ENCODE measurements around the gene GPR146. TPM values are rescaled to one million over a fixed set of nuclear protein-coding genes. Genes with fewer than 3 reads are reported as not detected.

GPR146 gene
- total RNA-seq, 2 experiments from 2014 or later: 13.3 to 13.8 TPM

DNA sequence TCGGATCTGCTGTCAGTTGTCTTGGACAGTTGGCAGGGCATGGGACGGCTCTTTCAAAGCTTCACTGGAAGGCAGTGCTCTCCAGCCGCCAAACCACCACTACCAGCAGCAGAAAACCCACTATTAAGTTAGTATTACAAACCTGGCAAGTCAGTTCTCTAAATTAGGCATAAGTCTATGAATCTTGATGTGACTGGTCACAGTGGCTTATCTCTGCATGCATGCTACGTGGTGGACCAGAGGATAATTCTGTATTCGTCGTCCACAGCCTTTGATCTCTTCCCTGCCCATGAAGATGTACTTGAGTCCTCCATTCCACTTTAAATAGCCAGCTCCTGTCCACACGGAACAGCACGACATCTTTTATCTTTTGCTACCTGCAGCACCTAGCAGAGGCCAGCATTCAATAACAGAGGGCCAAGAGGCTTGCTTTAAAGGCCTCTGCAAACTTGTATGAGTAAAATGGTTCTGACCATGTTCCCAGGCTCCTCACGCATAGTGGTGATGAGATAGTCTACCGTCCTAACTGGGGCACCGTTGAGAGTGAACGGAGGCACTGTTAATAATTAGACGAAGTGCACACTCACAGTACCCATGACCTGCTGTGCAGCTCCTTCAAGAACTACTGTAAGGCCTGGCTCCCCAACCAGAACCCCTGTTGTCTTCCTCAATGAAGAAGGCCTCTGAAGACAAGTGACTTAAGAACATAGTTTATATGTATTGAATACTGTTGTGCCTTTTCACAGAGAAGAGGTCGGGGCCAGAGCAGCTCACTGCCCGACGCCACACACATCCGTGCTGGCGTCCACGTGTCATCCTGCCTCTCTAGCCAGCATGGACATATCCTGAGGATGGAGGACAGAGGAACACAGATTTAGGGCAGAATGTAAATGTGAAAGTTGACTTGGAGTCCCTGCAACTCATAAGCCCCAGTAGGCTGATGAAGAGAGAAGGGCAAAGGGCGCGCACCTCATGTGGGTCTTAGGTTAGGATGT is 1.0 kb downstream of the GPR146 start:
- no peaks in the 10 kb centered on the region for H3K9me3 Mint-ChIP-seq
- POLR2A ChIA-PET: no interaction called here
- no peaks in the 10 kb centered on the region for H3K27me3 Mint-ChIP-seq
- H3K27ac Mint-ChIP-seq: peak overlapping the region; percentile 70
- CTCF ChIA-PET: interaction anchor here (1.2 to 3.8 kb wide), 6 partner anchors 13 to 130 kb away, joined by 3 to 21 read pairs (median 6); no protein-coding TSS in a partner anchor
- DNase-seq: no peak
- peak overlapping the region; percentile 81 for H3K4me3 Mint-ChIP-seq
- peaks cover 81% of the 10 kb centered on the region for H3K4me1 Mint-ChIP-seq
- H3K36me3 Mint-ChIP-seq (ENCODE audit: low read depth): peaks cover 3% of the 10 kb centered on the region

DNA sequence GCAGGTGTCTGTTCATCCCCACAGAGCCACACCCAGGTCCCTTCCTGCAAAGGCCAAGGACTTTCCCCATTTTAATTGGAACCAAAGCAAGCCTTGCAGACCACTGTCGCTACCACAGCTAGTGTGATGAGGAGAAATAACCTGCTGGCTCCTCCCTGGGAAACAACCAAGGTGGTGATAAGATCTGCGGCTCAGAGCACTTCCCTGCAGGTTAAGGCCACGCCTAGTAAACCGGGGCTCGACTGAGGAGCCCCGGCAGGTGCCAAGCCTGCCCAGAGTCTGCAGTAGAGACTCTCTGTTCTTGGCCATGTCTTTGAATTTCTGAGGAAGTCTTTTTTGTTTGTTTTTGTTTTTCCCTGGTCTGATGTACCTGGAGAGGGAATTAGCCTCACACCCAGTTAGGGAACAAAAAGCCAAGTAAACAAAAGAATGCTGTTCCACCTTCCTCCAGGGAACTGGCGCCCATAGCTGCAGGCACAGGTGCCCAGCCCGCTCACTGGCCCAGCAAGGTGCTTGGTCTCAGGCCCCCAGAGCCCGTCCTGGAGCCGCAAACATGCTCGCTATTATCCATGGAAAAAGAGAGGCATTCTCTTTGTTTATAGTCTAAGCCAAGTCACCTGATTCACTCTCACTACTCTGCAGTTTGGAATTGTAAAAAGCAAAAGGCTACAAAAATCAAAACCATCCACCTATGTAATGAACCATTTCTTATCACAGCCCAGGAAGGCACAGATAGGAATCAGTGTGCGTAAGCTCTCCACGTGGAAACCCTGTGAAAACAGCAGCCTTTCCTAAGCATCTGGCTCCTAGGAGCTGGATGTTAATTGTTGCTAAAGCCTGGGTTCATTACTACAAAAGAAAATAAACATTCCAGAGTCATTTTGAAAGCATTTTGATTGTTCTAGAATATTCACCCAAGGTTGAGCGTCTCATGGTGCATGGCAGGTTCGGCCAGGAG is 2.7 kb downstream of the GPR146 start:
- Mint-ChIP-seq H3K4me1 (peaks cover 76% of the 10 kb centered on the region), H3K4me3 (peak overlapping the region; percentile 81), H3K27me3 (no peaks in the 10 kb centered on the region), H3K9me3 (no peaks in the 10 kb centered on the region), H3K27ac (peak overlapping the region; percentile 25), H3K36me3 (ENCODE audit: low read depth) (peaks cover 3% of the 10 kb centered on the region)
- DNase-seq: peak; percentile 68
- ChIA-PET CTCF (interaction anchor here (2.2 to 3.8 kb wide), 2 partner anchors 19 to 54 kb away, joined by 6 to 21 read pairs; no protein-coding TSS in a partner anchor), POLR2A (no interaction called here)

DNA sequence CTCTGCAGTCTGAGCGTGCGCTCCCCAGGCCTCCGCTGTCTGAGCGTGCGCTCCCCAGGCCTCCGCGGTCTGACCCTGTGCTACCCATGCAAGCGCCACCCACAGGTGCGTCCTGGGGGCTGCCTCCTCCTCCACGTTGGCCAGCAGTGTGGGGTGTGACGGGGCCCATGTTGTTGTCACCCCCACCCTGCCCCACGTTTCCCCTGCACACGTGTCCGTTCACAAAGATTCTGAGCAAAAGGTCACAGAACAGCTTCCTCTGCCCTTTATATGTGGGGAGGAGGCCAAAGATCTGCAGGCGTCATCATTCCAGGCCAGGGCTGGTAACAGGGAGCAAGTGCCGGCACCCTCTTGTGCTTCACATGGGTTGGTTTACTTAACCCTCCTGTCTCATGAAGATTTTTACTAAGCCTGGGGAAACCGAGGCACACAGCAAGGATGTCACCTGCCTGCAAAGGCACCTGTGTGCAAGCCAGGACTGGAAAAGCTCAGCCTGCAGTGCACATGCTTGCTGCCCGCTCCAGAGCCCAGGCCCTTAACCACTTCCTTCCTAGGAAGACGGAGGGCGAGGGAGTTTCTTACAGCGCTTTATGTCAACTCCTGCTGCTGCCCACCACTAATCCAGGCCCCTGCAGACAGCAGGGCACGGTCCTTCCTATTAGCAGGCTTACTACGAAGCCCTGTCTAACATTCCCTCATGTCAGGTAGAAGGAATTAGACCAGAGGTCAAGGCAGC is 4.8 kb downstream of the GPR146 start:
- H3K27ac Mint-ChIP-seq: peak overlapping the region; percentile 86
- H3K4me3 Mint-ChIP-seq: peak overlapping the region; percentile 36
- no peaks in the 10 kb centered on the region for H3K9me3 Mint-ChIP-seq
- ChIA-PET CTCF (interaction anchor here (1.6 to 3.4 kb wide), 2 partner anchors 9 to 56 kb away, joined by 5 to 17 read pairs; no protein-coding TSS in a partner anchor), POLR2A (no interaction called here)
- peak; percentile 21 for DNase-seq
- no peaks in the 10 kb centered on the region for H3K27me3 Mint-ChIP-seq
- H3K4me1 Mint-ChIP-seq: peaks cover 65% of the 10 kb centered on the region
- peaks cover 4% of the 10 kb centered on the region for H3K36me3 Mint-ChIP-seq (ENCODE audit: low read depth)

- Mint-ChIP-seq H3K4me3 (no peak overlapping the region), H3K9me3 (no peaks in the 10 kb centered on the region), H3K27me3 (no peaks in the 10 kb centered on the region), H3K27ac (peak overlapping the region; percentile 86), H3K4me1 (peaks cover 70% of the 10 kb centered on the region), H3K36me3 (ENCODE audit: low read depth) (peaks cover 5% of the 10 kb centered on the region)
- no peak for DNase-seq
- ChIA-PET POLR2A (no interaction called here), CTCF (interaction anchor here (1.0 to 3.4 kb wide), 3 partner anchors 9 to 56 kb away, joined by 5 to 17 read pairs (median 7); no protein-coding TSS in a partner anchor)
These were observed 5.5 kb downstream of the GPR146 start for GRCh38 chr7:1049801-1050200.

GRCh38 chr7:1050254-1050906 is 6.0 kb downstream of the GPR146 start:
- Mint-ChIP-seq H3K27me3 (no peaks in the 10 kb centered on the region), H3K36me3 (ENCODE audit: low read depth) (peaks cover 7% of the 10 kb centered on the region), H3K4me1 (peaks cover 70% of the 10 kb centered on the region), H3K27ac (no peak overlapping the region), H3K4me3 (no peak overlapping the region), H3K9me3 (no peaks in the 10 kb centered on the region)
- no peak for DNase-seq
- ChIA-PET POLR2A (no interaction called here), CTCF (interaction anchor here (0.9 to 3.4 kb wide), 4 partner anchors 8 to 57 kb away, joined by 3 to 17 read pairs (median 6); partner anchors contain the start of gene GPER1)

GRCh38 chr7:1050956-1051690 is 6.8 kb downstream of the GPR146 start:
- H3K9me3 Mint-ChIP-seq: no peaks in the 10 kb centered on the region
- CTCF ChIA-PET: interaction anchor here (0.9 to 3.4 kb wide), 4 partner anchors 9 to 57 kb away, joined by 3 to 17 read pairs (median 5); partner anchors contain the start of gene GPER1
- peaks cover 67% of the 10 kb centered on the region for H3K4me1 Mint-ChIP-seq
- no peak overlapping the region for H3K4me3 Mint-ChIP-seq
- POLR2A ChIA-PET: no interaction called here
- peaks cover 4% of the 10 kb centered on the region for H3K36me3 Mint-ChIP-seq (ENCODE audit: low read depth)
- H3K27ac Mint-ChIP-seq: peak overlapping the region; percentile 67
- H3K27me3 Mint-ChIP-seq: no peaks in the 10 kb centered on the region
- no peak for DNase-seq

GRCh38 chr7:1052031-1052818 is 7.9 kb downstream of the GPR146 start:
- Mint-ChIP-seq H3K36me3 (ENCODE audit: low read depth) (peaks cover 4% of the 10 kb centered on the region), H3K27me3 (no peaks in the 10 kb centered on the region), H3K4me3 (no peak overlapping the region), H3K4me1 (peaks cover 56% of the 10 kb centered on the region), H3K9me3 (no peaks in the 10 kb centered on the region), H3K27ac (peak overlapping the region; percentile 67)
- CTCF ChIA-PET: interaction anchor here (1.3 to 3.4 kb wide), 3 partner anchors 8 to 59 kb away, joined by 4 to 17 read pairs (median 6); no protein-coding TSS in a partner anchor
- POLR2A ChIA-PET: interaction anchor here (0.7 kb wide), 1 partner anchor 13 kb away, joined by 4 read pairs; no protein-coding TSS in a partner anchor
- DNase-seq: no peak

DNA sequence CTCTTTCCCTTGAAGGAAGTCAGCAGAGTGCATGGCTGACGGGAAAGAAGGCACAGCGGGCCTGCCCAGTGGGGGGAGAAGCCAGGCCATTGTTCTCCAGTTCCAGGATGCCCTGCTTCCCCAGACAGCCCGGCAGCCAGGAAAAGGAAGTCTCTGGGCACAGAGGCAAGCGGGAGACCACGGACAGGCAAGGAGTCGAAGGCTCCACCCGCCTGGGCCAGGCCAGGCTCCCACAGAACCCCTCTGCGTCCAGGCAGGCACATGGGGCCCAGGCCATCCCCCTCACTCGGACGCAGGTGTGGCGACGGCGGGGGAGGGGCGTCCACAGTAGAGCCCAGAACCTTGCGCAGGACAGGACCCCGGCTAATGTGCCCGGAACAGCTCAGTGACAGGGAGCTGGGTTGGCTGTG is 8.7 kb downstream of the GPR146 start:
- Mint-ChIP-seq H3K27ac (no peak overlapping the region), H3K4me3 (no peak overlapping the region), H3K27me3 (no peaks in the 10 kb centered on the region), H3K9me3 (no peaks in the 10 kb centered on the region), H3K36me3 (ENCODE audit: low read depth) (peaks cover 4% of the 10 kb centered on the region), H3K4me1 (peaks cover 49% of the 10 kb centered on the region)
- DNase-seq: no peak
- POLR2A ChIA-PET: no interaction called here
- CTCF ChIA-PET: interaction anchor here (1.5 to 6.6 kb wide), 3 partner anchors 13 to 60 kb away, joined by 6 to 48 read pairs (median 7); no protein-coding TSS in a partner anchor

GRCh38 chr7:1053816-1054370 is 9.5 kb downstream of the GPR146 start:
- no peak for DNase-seq
- CTCF ChIA-PET: interaction anchor here (0.9 to 6.6 kb wide), 4 partner anchors 10 to 61 kb away, joined by 3 to 48 read pairs (median 6); partner anchors contain the start of gene GPR146
- H3K4me3 Mint-ChIP-seq: no peak overlapping the region
- H3K27ac Mint-ChIP-seq: peak overlapping the region; percentile 78
- H3K36me3 Mint-ChIP-seq (ENCODE audit: low read depth): peaks cover 6% of the 10 kb centered on the region
- POLR2A ChIA-PET: interaction anchor here (0.6 kb wide), 1 partner anchor 619 kb away, joined by 3 read pairs; no protein-coding TSS in a partner anchor
- H3K4me1 Mint-ChIP-seq: peaks cover 48% of the 10 kb centered on the region
- H3K9me3 Mint-ChIP-seq: no peaks in the 10 kb centered on the region
- no peaks in the 10 kb centered on the region for H3K27me3 Mint-ChIP-seq

- ChIA-PET POLR2A (interaction anchor here (0.6 kb wide), 1 partner anchor 620 kb away, joined by 3 read pairs; no protein-coding TSS in a partner anchor), CTCF (interaction anchor here (0.9 to 6.6 kb wide), 4 partner anchors 10 to 61 kb away, joined by 3 to 48 read pairs (median 6); partner anchors contain the start of gene GPR146)
- peaks cover 8% of the 10 kb centered on the region for H3K36me3 Mint-ChIP-seq (ENCODE audit: low read depth)
- H3K27ac Mint-ChIP-seq: peak overlapping the region; percentile 91
- H3K27me3 Mint-ChIP-seq: no peaks in the 10 kb centered on the region
- H3K4me3 Mint-ChIP-seq: peak overlapping the region; percentile 82
- DNase-seq: no peak
- no peaks in the 10 kb centered on the region for H3K9me3 Mint-ChIP-seq
- peaks cover 48% of the 10 kb centered on the region for H3K4me1 Mint-ChIP-seq
These were observed 10.1 kb downstream of the GPR146 start for GRCh38 chr7:1054438-1054837.

All from activated CD4-positive, alpha-beta T cell treated with anti-CD3 and anti-CD28 coated beads, Interleukin-2, amount 10 ng/mL, durations not matched to agents 7 days and 5 days (primary cell).